ENCODE results near the gene HK3.

GRCh38 chr5:176901260-176902101 lies 2.3 kb upstream of the HK3 start:
- no peak for TF ChIP-seq FOXA1 (IDR thresholded peaks at IDR 0.05)
- TF ChIP-seq NFRKB (IDR thresholded peaks at IDR 0.05), result no peak
- no peak for TF ChIP-seq PKNOX1 (IDR thresholded peaks at IDR 0.05)
- TF ChIP-seq TARDBP (IDR thresholded peaks at IDR 0.05), result no peak
- no peak for TF ChIP-seq L3MBTL2 (conservative IDR thresholded peaks at IDR 0.05)
- TF ChIP-seq FOXM1 (IDR thresholded peaks at IDR 0.05; ENCODE audit: borderline replicate concordance), result no peak
- TF ChIP-seq SP1 (IDR thresholded peaks at IDR 0.05), result no peak
- TF ChIP-seq CTBP1 (IDR thresholded peaks at IDR 0.05; ENCODE audit: borderline replicate concordance), result no peak
- no peak for TF ChIP-seq BHLHE40 (IDR thresholded peaks at IDR 0.05; ENCODE audit: borderline replicate concordance)
- TF ChIP-seq ARNT (IDR thresholded peaks at IDR 0.05), result no peak
- TF ChIP-seq ELF4 (IDR thresholded peaks at IDR 0.05), result no peak
- TF ChIP-seq ZNF384 (IDR thresholded peaks at IDR 0.05), result no peak
- no peak for TF ChIP-seq SUZ12 (IDR thresholded peaks at IDR 0.05)
- no peak for TF ChIP-seq FOXK2 (IDR thresholded peaks at IDR 0.05)

All from HEK293T (cell line).